Left renal cortex interstitium (tissue), 4 donors: ENCODE data around the gene EXOC3L1. TPM values are rescaled to one million over a fixed set of nuclear protein-coding genes. Genes with fewer than 3 reads are reported as not detected.

Source experiments
- DNase-seq, 4 donors: peaks; one replicate each; pipeline ENCODE4 v3.0.0-alpha.2; 2013; ENCODE audit warnings: low read depth in 4 of 4, low spot score in 2 of 4, missing footprints in 1 of 4
- polyA plus RNA-seq, 4 donors: library from polyadenylated mRNA; unstranded; fragments of 120-200 nt; gene quantifications; one replicate each; pipeline ENCODE4 v1.2.1, GENCODE V29; 2013; ENCODE audit not compliant: insufficient read length in 4 of 4

EXOC3L1 gene
- polyA plus RNA-seq, 4 donors: 4.9 to 7.8 (median 6.7) TPM

GRCh38 chr16:67150833-67151396 is 39.0 kb downstream of the EXOC3L1 start, which contains the start of gene B3GNT9:
Gene B3GNT9, minus strand, starts transcription at chr16:67150998. Its CDS starts 513 bp downstream, at chr16:67150485.
- no peak for DNase-seq

- no peak for DNase-seq
Observed at GRCh38 chr16:67150047-67150832, 39.7 kb downstream of the EXOC3L1 start.

GRCh38 chr16:67149276-67150046 is 40.5 kb downstream of the EXOC3L1 start:
- no peak for DNase-seq

GRCh38 chr16:67148656-67149275 is 41.2 kb downstream of the EXOC3L1 start:
- DNase-seq: no peak

- DNase-seq: no peak
Observed at GRCh38 chr16:67148221-67148620, 41.7 kb downstream of the EXOC3L1 start.

GRCh38 chr16:67147437-67148140 is 42.3 kb downstream of the EXOC3L1 start:
- no peak for DNase-seq

GRCh38 chr16:67146523-67147357 is 43.2 kb downstream of the EXOC3L1 start:
- DNase-seq: no peak

GRCh38 chr16:67145746-67146145 is 44.2 kb downstream of the EXOC3L1 start:
- no peak for DNase-seq

GRCh38 chr16:67144943-67145342 is 45.0 kb downstream of the EXOC3L1 start:
- no peak for DNase-seq

GRCh38 chr16:67142342-67142741 is 47.6 kb downstream of the EXOC3L1 start:
- no peak for DNase-seq

GRCh38 chr16:67141391-67141790 is 48.5 kb downstream of the EXOC3L1 start:
- no peak for DNase-seq

- peak in 1 of 4 donors; percentile 26 for DNase-seq
Observed at GRCh38 chr16:67137605-67138004, 52.3 kb downstream of the EXOC3L1 start.

Other genes starting within 250 kb of the EXOC3L1 start
- 1 to 10 TPM; 1.3 to 3.7 (median 2.9) TPM for gene CES3, start 228.9 kb downstream of the EXOC3L1 start, polyA plus RNA-seq
- gene CES4A, start 201.5 kb downstream of the EXOC3L1 start, polyA plus RNA-seq: 10 to 100 TPM in 2 of 4 donors, 1 to 10 TPM in 2; 4.6 to 12.3 (median 9.5) TPM
- gene CBFB, start 161.0 kb downstream of the EXOC3L1 start, polyA plus RNA-seq: 10 to 100 TPM; 62.3 to 77.1 (median 65.0) TPM
- gene PHAF1, start 80.2 kb downstream of the EXOC3L1 start, polyA plus RNA-seq: 10 to 100 TPM; 21.0 to 28.5 (median 25.5) TPM
- 10 to 100 TPM in 3 of 4 donors, 1 to 10 TPM in 1; 7.5 to 15.1 (median 10.4) TPM for gene B3GNT9, start 39.1 kb downstream of the EXOC3L1 start, polyA plus RNA-seq
- gene TRADD, start 30.2 kb downstream of the EXOC3L1 start, polyA plus RNA-seq: 1 to 10 TPM; 4.3 to 7.0 (median 6.1) TPM
- gene FBXL8, start 30.2 kb downstream of the EXOC3L1 start, polyA plus RNA-seq: 1 to 10 TPM; 1.3 to 2.8 (median 1.9) TPM
- 1 to 10 TPM; 1.2 to 3.2 (median 1.6) TPM for gene HSF4, start 25.4 kb downstream of the EXOC3L1 start, polyA plus RNA-seq
- 1 to 10 TPM; 3.6 to 8.3 (median 6.0) TPM for gene NOL3, start 19.6 kb downstream of the EXOC3L1 start, polyA plus RNA-seq
- 10 to 100 TPM; 23.9 to 68.7 (median 45.6) TPM for gene MATCAP1, start 6.2 kb downstream of the EXOC3L1 start, polyA plus RNA-seq
- gene E2F4, start 2.0 kb upstream of the EXOC3L1 start, polyA plus RNA-seq: 10 to 100 TPM; 53.3 to 79.1 (median 62.8) TPM
- gene ELMO3, start 9.0 kb upstream of the EXOC3L1 start, polyA plus RNA-seq: 1 to 10 TPM; 5.7 to 7.7 (median 6.3) TPM
- gene TMEM208, start 37.0 kb upstream of the EXOC3L1 start, polyA plus RNA-seq: 10 to 100 TPM; 41.0 to 55.0 (median 44.0) TPM
- gene FHOD1, start 57.3 kb upstream of the EXOC3L1 start, polyA plus RNA-seq: 10 to 100 TPM; 28.9 to 52.4 (median 43.5) TPM
- 1 to 10 TPM; 2.3 to 5.9 (median 4.5) TPM for gene SLC9A5, start 58.8 kb upstream of the EXOC3L1 start, polyA plus RNA-seq
- 10 to 100 TPM; 10.4 to 22.6 (median 15.2) TPM for gene PLEKHG4, start 89.4 kb upstream of the EXOC3L1 start, polyA plus RNA-seq
- gene KCTD19, start 136.6 kb upstream of the EXOC3L1 start, polyA plus RNA-seq: 1 to 10 TPM in 3 of 4 donors, under 1 TPM in 1; 0.95 to 2.5 (median 1.6) TPM
- gene LRRC36, start 136.7 kb upstream of the EXOC3L1 start, polyA plus RNA-seq: 10 to 100 TPM in 1 of 4 donors, 1 to 10 TPM in 3; 2.4 to 10.5 (median 4.7) TPM
- 10 to 100 TPM; 52.9 to 79.1 (median 57.8) TPM for gene TPPP3, start 203.4 kb upstream of the EXOC3L1 start, polyA plus RNA-seq
- 10 to 100 TPM; 12.6 to 19.0 (median 16.0) TPM for gene ZDHHC1, start 226.3 kb upstream of the EXOC3L1 start, polyA plus RNA-seq
- gene HSD11B2, start 241.0 kb upstream of the EXOC3L1 start, polyA plus RNA-seq: 10 to 100 TPM; 52.7 to 71.9 (median 58.4) TPM